GM23338 (cell line): ENCODE results near the gene SLC23A2. TPM values are rescaled to one million over a fixed set of nuclear protein-coding genes. Genes with fewer than 3 reads are reported as not detected.

Experiments
- ATAC-seq: fragments of 200-7000 bp; cut with Tn5 transposase; 3 replicates; pipeline ENCODE4 v1.9.1; 2020
- DNase-seq: peaks from one replicate; pipeline ENCODE4 v3.0.0-alpha.2; 2015; ENCODE audit warnings: low spot score
- H2AFZ ChIP-seq: fragments of 200-600 bp; sonication (generic); 2 replicates; pipeline ENCODE4 v1.8.0; 2016; ENCODE audit warnings: antibody characterized with exemption, mild to moderate bottlenecking, moderate library complexity
- H3F3A ChIP-seq: fragments of 200-600 bp; sonication (generic); replicated peaks from 2 replicates; pipeline ENCODE4 v1.8.0; 2017; ENCODE audit warnings: antibody characterized with exemption, mixed run types, low read depth
- H3K27ac ChIP-seq: fragments of 200-600 bp; sonication (generic); 2 replicates; pipeline ENCODE4 v1.6.1; 2016; ENCODE audit warnings: low read depth
- H3K27me3 ChIP-seq: fragments of 200-600 bp; sonication (generic); 2 replicates; pipeline ENCODE4 v1.8.0; 2016; ENCODE audit warnings: mild to moderate bottlenecking, mixed run types, moderate library complexity; ENCODE audit not compliant: insufficient read depth
- H3K36me3 ChIP-seq: fragments of 200-600 bp; sonication (generic); 2 replicates; pipeline ENCODE4 v1.8.0; 2016; ENCODE audit warnings: mild to moderate bottlenecking; ENCODE audit not compliant: insufficient read depth
- H3K4me1 ChIP-seq: fragments of 200-600 bp; sonication (generic); 2 replicates; pipeline ENCODE4 v1.8.0; 2016; ENCODE audit warnings: mild to moderate bottlenecking, moderate library complexity; ENCODE audit not compliant: insufficient read depth
- H3K4me2 ChIP-seq: fragments of 200-600 bp; sonication (generic); 2 replicates; pipeline ENCODE4 v1.7.1; 2017; ENCODE audit warnings: mixed run types
- H3K4me3 ChIP-seq: fragments of 200-600 bp; sonication (generic); 2 replicates; pipeline ENCODE4 v1.6.1; 2016; ENCODE audit warnings: mixed run types
- H3K79me2 ChIP-seq: fragments of 200-600 bp; sonication (generic); replicated peaks from 2 replicates; pipeline ENCODE4 v1.8.0; 2017; ENCODE audit warnings: mild to moderate bottlenecking; ENCODE audit not compliant: insufficient read depth
- H3K9me2 ChIP-seq: fragments of 200-600 bp; sonication (generic); 2 replicates; pipeline ENCODE4 v1.8.0; 2017; ENCODE audit not compliant: insufficient read depth
- H4K20me1 ChIP-seq: fragments of 200-600 bp; sonication (generic); replicated peaks from 2 replicates; pipeline ENCODE4 v1.8.0; 2017; ENCODE audit warnings: mild to moderate bottlenecking; ENCODE audit not compliant: insufficient read depth
- H3K27ac Mint-ChIP-seq: 2 replicates; pipeline ENCODE4 v1.8.0; 2020; ENCODE audit warnings: inconsistent platforms, mild to moderate bottlenecking, moderate library complexity, mixed read lengths
- H3K27me3 Mint-ChIP-seq: 3 replicates; pipeline ENCODE4 v1.8.0; 2022; ENCODE audit warnings: low read depth, mild to moderate bottlenecking, moderate library complexity, mixed read lengths, inconsistent platforms; ENCODE audit not compliant: insufficient read depth, poor library complexity
- H3K36me3 Mint-ChIP-seq: 3 replicates; pipeline ENCODE4 v1.8.0; 2021; ENCODE audit warnings: low read depth, mild to moderate bottlenecking, inconsistent platforms, moderate library complexity, mixed read lengths
- H3K4me1 Mint-ChIP-seq: 3 replicates; pipeline ENCODE4 v1.8.0; 2020; ENCODE audit warnings: mild to moderate bottlenecking, inconsistent platforms, mixed read lengths
- H3K4me3 Mint-ChIP-seq: 3 replicates; pipeline ENCODE4 v1.8.0; 2021; ENCODE audit warnings: moderate library complexity, mild to moderate bottlenecking, inconsistent platforms, mixed read lengths
- H3K9me3 Mint-ChIP-seq: 3 replicates; pipeline ENCODE4 v1.8.0; 2020; ENCODE audit warnings: moderate library complexity, mild to moderate bottlenecking, inconsistent platforms, mixed read lengths
- CREB1 ChIP-seq: fragments of 250-450 bp; sonication (Bioruptor Pico); IDR thresholded peaks from 2 replicates; pipeline ENCODE4 v1.5.0; 2020; ENCODE audit warnings: low read depth, mild to moderate bottlenecking, moderate library complexity
- EZH2 ChIP-seq: fragments of 200-600 bp; sonication (generic); IDR thresholded peaks from one replicate; pipeline ENCODE4 v1.8.0; 2017; ENCODE audit warnings: antibody characterized with exemption, mild to moderate bottlenecking, low read depth; ENCODE audit not compliant: unreplicated experiment
- EZH2phosphoT487 ChIP-seq: fragments of 200-600 bp; sonication (generic); IDR thresholded peaks from one replicate; pipeline ENCODE4 v1.8.1; 2018; ENCODE audit warnings: antibody characterized with exemption; ENCODE audit not compliant: unreplicated experiment
- JUNB ChIP-seq: IDR thresholded peaks from one replicate; pipeline ENCODE4 v1.6.1; 2016; ENCODE audit warnings: antibody characterized with exemption; ENCODE audit not compliant: unreplicated experiment
- NANOG ChIP-seq: IDR thresholded peaks from 2 replicates; pipeline ENCODE4 v1.6.1; 2016; ENCODE audit warnings: antibody characterized with exemption, borderline replicate concordance
- POLR2AphosphoS5 ChIP-seq: IDR thresholded peaks from 2 replicates; pipeline ENCODE4 v1.6.1; 2016; ENCODE audit warnings: antibody characterized with exemption, low read depth
- STAT1 ChIP-seq: IDR thresholded peaks from one replicate; pipeline ENCODE4 v1.6.1; 2016; ENCODE audit warnings: antibody characterized with exemption; ENCODE audit not compliant: unreplicated experiment
- ZNF114 ChIP-seq: fragments of 250-450 bp; sonication (Bioruptor Pico); IDR thresholded peaks from 2 replicates; pipeline ENCODE4 v1.5.0; 2020; ENCODE audit warnings: mild to moderate bottlenecking, moderate library complexity
- ZNF331 ChIP-seq: fragments of 250-450 bp; sonication (Bioruptor Pico); IDR thresholded peaks from 2 replicates; pipeline ENCODE4 v1.5.0; 2020; ENCODE audit warnings: low read depth, mild to moderate bottlenecking, moderate library complexity
- polyA plus RNA-seq: library from polyadenylated mRNA; unstranded; fragments of >200 nt; fragmentation: Nextera tagmentation; extraction: Ambion mirVana; gene quantifications from 2 replicates; pipeline ENCODE4 v1.2.1, GENCODE V29; 2016
- total RNA-seq: library from RNA; depleted of rRNA; stranded (reverse); fragments of >200 nt; shearing (Covaris generic); gene quantifications from 2 replicates; pipeline ENCODE4 v1.2.3, GENCODE V29; 2014
- TF ChIP-seq, protein P1 (sequence below), 2 experiments: fragments of 200-600 bp in 1 of 2; sonication (generic) in 1 of 2; conservative IDR thresholded peaks; 2 replicates each; pipeline versions ENCODE4 v1.5.1 to v1.6.1; 2016 to 2017; ENCODE audit warnings: antibody characterized with exemption in 2 of 2, low read depth in 2 of 2, mild to moderate bottlenecking in 2 of 2, moderate library complexity in 1 of 2
- TF ChIP-seq, protein P2 (sequence below): IDR thresholded peaks from one replicate; pipeline ENCODE4 v1.6.1; 2018; ENCODE audit warnings: antibody characterized with exemption; ENCODE audit not compliant: unreplicated experiment
- TF ChIP-seq, protein P3 (sequence below): fragments of 250-450 bp; sonication (Bioruptor Pico); IDR thresholded peaks from 2 replicates; pipeline ENCODE4 v1.5.0; 2020; ENCODE audit warnings: mild to moderate bottlenecking, moderate library complexity
- TF ChIP-seq, protein P4 (sequence below): IDR thresholded peaks from 2 replicates; pipeline ENCODE4 v1.6.1; 2016; ENCODE audit warnings: antibody characterized with exemption

Gene SLC23A2
- total and polyA plus RNA-seq, 2 experiments from 2014 or later: 4.4 to 20.2 TPM

DNA sequence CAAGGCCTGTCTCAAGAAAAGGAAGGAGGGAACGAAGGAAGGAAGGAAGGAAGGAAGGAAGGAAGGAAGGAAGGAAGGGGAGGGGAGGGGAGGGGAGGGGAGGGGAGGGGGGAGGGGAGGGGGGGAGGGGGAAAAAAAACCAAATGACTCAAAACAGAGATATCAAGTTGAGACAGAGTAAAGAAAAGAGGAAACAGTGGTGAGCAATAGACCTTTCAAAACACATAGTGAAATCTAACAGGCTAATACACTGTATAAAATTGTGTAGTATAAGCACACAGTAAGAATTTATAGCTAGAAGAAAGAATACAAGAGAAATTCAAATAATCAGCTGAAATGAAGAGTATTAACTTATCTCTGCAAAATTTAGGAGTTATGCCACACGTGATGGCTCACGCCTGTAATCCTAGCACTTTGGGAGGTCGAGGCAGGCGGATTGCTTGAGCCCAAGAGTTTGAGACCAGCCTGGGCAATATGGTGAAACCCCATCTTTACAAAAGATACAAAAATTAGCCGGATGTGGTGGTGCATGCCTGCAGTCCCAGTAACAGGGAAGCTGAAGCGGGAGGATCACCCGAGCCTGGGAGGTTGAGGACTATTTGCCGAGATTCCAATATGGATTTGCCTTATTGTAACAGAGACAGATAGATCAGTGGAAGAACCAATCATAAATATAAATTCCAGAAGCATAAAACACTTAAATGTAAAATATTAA, 156.4 kb downstream of the SLC23A2 start:
- H3K4me3 Mint-ChIP-seq: no peak overlapping the region
- no peak for ATAC-seq
- peaks cover 4% of the 10 kb centered on the region for H3K27me3 Mint-ChIP-seq
- no peaks in the 10 kb centered on the region for H3K79me2 ChIP-seq
- DNase-seq: no peak
- no peaks in the 10 kb centered on the region; the same call in 1 of the 2 replicates for H4K20me1 ChIP-seq
- H3K36me3 Mint-ChIP-seq: no peaks in the 10 kb centered on the region; the same call in 2 of the 3 replicates
- TF ChIP-seq EZH2phosphoT487 (no peak), ZNF331 (CRISPR knock-in tag) (no peak), STAT1 (no peak), NANOG (no peak), EZH2 (no peak), CREB1 (no peak), ZNF114 (no peak), JUNB (no peak), POLR2AphosphoS5 (no peak)
- TF ChIP-seq, protein P1, sequence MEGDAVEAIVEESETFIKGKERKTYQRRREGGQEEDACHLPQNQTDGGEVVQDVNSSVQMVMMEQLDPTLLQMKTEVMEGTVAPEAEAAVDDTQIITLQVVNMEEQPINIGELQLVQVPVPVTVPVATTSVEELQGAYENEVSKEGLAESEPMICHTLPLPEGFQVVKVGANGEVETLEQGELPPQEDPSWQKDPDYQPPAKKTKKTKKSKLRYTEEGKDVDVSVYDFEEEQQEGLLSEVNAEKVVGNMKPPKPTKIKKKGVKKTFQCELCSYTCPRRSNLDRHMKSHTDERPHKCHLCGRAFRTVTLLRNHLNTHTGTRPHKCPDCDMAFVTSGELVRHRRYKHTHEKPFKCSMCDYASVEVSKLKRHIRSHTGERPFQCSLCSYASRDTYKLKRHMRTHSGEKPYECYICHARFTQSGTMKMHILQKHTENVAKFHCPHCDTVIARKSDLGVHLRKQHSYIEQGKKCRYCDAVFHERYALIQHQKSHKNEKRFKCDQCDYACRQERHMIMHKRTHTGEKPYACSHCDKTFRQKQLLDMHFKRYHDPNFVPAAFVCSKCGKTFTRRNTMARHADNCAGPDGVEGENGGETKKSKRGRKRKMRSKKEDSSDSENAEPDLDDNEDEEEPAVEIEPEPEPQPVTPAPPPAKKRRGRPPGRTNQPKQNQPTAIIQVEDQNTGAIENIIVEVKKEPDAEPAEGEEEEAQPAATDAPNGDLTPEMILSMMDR (conservative IDR thresholded peaks at IDR 0.05; ENCODE audit: low read depth in 2 of 2): no peak
- TF ChIP-seq, protein P2, sequence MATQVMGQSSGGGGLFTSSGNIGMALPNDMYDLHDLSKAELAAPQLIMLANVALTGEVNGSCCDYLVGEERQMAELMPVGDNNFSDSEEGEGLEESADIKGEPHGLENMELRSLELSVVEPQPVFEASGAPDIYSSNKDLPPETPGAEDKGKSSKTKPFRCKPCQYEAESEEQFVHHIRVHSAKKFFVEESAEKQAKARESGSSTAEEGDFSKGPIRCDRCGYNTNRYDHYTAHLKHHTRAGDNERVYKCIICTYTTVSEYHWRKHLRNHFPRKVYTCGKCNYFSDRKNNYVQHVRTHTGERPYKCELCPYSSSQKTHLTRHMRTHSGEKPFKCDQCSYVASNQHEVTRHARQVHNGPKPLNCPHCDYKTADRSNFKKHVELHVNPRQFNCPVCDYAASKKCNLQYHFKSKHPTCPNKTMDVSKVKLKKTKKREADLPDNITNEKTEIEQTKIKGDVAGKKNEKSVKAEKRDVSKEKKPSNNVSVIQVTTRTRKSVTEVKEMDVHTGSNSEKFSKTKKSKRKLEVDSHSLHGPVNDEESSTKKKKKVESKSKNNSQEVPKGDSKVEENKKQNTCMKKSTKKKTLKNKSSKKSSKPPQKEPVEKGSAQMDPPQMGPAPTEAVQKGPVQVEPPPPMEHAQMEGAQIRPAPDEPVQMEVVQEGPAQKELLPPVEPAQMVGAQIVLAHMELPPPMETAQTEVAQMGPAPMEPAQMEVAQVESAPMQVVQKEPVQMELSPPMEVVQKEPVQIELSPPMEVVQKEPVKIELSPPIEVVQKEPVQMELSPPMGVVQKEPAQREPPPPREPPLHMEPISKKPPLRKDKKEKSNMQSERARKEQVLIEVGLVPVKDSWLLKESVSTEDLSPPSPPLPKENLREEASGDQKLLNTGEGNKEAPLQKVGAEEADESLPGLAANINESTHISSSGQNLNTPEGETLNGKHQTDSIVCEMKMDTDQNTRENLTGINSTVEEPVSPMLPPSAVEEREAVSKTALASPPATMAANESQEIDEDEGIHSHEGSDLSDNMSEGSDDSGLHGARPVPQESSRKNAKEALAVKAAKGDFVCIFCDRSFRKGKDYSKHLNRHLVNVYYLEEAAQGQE: no peak
- TF ChIP-seq, protein P3, sequence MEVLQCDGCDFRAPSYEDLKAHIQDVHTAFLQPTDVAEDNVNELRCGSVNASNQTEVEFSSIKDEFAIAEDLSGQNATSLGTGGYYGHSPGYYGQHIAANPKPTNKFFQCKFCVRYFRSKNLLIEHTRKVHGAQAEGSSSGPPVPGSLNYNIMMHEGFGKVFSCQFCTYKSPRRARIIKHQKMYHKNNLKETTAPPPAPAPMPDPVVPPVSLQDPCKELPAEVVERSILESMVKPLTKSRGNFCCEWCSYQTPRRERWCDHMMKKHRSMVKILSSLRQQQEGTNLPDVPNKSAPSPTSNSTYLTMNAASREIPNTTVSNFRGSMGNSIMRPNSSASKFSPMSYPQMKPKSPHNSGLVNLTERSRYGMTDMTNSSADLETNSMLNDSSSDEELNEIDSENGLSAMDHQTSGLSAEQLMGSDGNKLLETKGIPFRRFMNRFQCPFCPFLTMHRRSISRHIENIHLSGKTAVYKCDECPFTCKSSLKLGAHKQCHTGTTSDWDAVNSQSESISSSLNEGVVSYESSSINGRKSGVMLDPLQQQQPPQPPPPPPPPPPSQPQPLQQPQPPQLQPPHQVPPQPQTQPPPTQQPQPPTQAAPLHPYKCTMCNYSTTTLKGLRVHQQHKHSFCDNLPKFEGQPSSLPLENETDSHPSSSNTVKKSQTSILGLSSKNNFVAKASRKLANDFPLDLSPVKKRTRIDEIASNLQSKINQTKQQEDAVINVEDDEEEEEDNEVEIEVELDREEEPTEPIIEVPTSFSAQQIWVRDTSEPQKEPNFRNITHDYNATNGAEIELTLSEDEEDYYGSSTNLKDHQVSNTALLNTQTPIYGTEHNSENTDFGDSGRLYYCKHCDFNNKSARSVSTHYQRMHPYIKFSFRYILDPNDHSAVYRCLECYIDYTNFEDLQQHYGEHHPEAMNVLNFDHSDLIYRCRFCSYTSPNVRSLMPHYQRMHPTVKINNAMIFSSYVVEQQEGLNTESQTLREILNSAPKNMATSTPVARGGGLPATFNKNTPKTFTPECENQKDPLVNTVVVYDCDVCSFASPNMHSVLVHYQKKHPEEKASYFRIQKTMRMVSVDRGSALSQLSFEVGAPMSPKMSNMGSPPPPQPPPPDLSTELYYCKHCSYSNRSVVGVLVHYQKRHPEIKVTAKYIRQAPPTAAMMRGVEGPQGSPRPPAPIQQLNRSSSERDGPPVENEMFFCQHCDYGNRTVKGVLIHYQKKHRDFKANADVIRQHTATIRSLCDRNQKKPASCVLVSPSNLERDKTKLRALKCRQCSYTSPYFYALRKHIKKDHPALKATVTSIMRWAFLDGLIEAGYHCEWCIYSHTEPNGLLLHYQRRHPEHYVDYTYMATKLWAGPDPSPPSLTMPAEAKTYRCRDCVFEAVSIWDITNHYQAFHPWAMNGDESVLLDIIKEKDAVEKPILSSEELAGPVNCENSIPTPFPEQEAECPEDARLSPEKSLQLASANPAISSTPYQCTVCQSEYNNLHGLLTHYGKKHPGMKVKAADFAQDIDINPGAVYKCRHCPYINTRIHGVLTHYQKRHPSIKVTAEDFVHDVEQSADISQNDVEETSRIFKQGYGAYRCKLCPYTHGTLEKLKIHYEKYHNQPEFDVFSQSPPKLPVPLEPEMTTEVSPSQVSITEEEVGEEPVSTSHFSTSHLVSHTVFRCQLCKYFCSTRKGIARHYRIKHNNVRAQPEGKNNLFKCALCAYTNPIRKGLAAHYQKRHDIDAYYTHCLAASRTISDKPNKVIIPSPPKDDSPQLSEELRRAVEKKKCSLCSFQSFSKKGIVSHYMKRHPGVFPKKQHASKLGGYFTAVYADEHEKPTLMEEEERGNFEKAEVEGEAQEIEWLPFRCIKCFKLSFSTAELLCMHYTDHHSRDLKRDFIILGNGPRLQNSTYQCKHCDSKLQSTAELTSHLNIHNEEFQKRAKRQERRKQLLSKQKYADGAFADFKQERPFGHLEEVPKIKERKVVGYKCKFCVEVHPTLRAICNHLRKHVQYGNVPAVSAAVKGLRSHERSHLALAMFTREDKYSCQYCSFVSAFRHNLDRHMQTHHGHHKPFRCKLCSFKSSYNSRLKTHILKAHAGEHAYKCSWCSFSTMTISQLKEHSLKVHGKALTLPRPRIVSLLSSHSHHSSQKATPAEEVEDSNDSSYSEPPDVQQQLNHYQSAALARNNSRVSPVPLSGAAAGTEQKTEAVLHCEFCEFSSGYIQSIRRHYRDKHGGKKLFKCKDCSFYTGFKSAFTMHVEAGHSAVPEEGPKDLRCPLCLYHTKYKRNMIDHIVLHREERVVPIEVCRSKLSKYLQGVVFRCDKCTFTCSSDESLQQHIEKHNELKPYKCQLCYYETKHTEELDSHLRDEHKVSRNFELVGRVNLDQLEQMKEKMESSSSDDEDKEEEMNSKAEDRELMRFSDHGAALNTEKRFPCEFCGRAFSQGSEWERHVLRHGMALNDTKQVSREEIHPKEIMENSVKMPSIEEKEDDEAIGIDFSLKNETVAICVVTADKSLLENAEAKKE (CRISPR knock-in tag): no peak
- TF ChIP-seq, protein P4, sequence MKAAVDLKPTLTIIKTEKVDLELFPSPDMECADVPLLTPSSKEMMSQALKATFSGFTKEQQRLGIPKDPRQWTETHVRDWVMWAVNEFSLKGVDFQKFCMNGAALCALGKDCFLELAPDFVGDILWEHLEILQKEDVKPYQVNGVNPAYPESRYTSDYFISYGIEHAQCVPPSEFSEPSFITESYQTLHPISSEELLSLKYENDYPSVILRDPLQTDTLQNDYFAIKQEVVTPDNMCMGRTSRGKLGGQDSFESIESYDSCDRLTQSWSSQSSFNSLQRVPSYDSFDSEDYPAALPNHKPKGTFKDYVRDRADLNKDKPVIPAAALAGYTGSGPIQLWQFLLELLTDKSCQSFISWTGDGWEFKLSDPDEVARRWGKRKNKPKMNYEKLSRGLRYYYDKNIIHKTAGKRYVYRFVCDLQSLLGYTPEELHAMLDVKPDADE: no peak
- peaks cover 10% of the 10 kb centered on the region for H3K9me3 Mint-ChIP-seq
- H3K27ac ChIP-seq: no peak overlapping the region
- H3K4me2 ChIP-seq: no peak overlapping the region
- H2AFZ ChIP-seq: no peak overlapping the region
- no peak overlapping the region for H3K4me3 ChIP-seq
- no peaks in the 10 kb centered on the region for H3K36me3 ChIP-seq
- no peaks in the 10 kb centered on the region for H3F3A ChIP-seq
- no peaks in the 10 kb centered on the region for H3K4me1 Mint-ChIP-seq
- no peaks in the 10 kb centered on the region for H3K27me3 ChIP-seq
- no peaks in the 10 kb centered on the region for H3K4me1 ChIP-seq
- H3K9me2 ChIP-seq: no peaks in the 10 kb centered on the region
- no peak overlapping the region for H3K27ac Mint-ChIP-seq
